SU-DHL-6 (cell line): Measurements from ENCODE around the gene FYCO1.

Experiments used
- H2AFZ ChIP-seq: fragments of 200-600 bp; sonication (generic); 2 replicates; pipeline ENCODE4 v1.6.1; 2014; ENCODE audit warnings: low read depth, mild to moderate bottlenecking, moderate library complexity, mixed read lengths, antibody characterized with exemption, low read length; ENCODE audit not compliant: severe bottlenecking
- H3F3A ChIP-seq: fragments of 200-600 bp; shearing (Covaris generic); 2 replicates; pipeline ENCODE4 v1.6.0; 2016; ENCODE audit warnings: antibody characterized with exemption, mild to moderate bottlenecking; ENCODE audit not compliant: insufficient read depth
- H3K27ac ChIP-seq: fragments of 200-600 bp; sonication (generic); 2 replicates; pipeline ENCODE4 v1.5.1; 2016; ENCODE audit warnings: low read depth, mild to moderate bottlenecking, low read length, moderate library complexity, mixed read lengths
- H3K27me3 ChIP-seq: fragments of 200-600 bp; sonication (generic), shearing (Covaris generic); 2 replicates; pipeline ENCODE4 v1.6.0; 2014; ENCODE audit warnings: mild to moderate bottlenecking, low read length
- H3K36me3 ChIP-seq: fragments of 200-600 bp; sonication (generic); 2 replicates; pipeline ENCODE4 v1.6.1; 2014; ENCODE audit warnings: mild to moderate bottlenecking, low read length, mixed read lengths
- H3K4me2 ChIP-seq: fragments of 300-600, 200-600 bp; shearing (Covaris generic), sonication (generic); 2 replicates; pipeline ENCODE4 v1.6.0; 2014; ENCODE audit warnings: low read length, low read depth, mild to moderate bottlenecking; ENCODE audit not compliant: poor library complexity, severe bottlenecking
- H3K4me3 ChIP-seq: fragments of 200-600 bp; sonication (generic); 2 replicates; pipeline ENCODE4 v1.5.1; 2014; ENCODE audit warnings: antibody characterized with exemption, low read length, mild to moderate bottlenecking, mixed read lengths; ENCODE audit not compliant: insufficient read depth, poor library complexity, severe bottlenecking
- H3K79me2 ChIP-seq: fragments of 200-600 bp; sonication (generic); 2 replicates; pipeline ENCODE4 v1.6.1; 2014; ENCODE audit warnings: mild to moderate bottlenecking, low read length, moderate library complexity; ENCODE audit not compliant: insufficient read depth
- H3K9ac ChIP-seq: fragments of 200-600 bp; sonication (generic); 2 replicates; pipeline ENCODE4 v1.7.0; 2014; ENCODE audit warnings: mild to moderate bottlenecking, low read length
- H3K9me2 ChIP-seq: fragments of 200-600 bp; sonication (generic); replicated peaks from 2 replicates; pipeline ENCODE4 v1.6.1; 2014; ENCODE audit warnings: low read length; ENCODE audit not compliant: insufficient read depth
- H3K9me3 ChIP-seq: fragments of 200-600 bp; sonication (generic); 2 replicates; pipeline ENCODE4 v1.6.1; 2014; ENCODE audit warnings: low read length, mixed read lengths; ENCODE audit not compliant: insufficient read depth
- H4K20me1 ChIP-seq: fragments of 200-600 bp; sonication (generic); 2 replicates; pipeline ENCODE4 v1.6.1; 2014; ENCODE audit warnings: low read depth, mild to moderate bottlenecking, antibody characterized with exemption, low read length, moderate library complexity, mixed read lengths
- CTCF ChIP-seq: fragments of 200-600 bp; sonication (generic); IDR thresholded peaks from one replicate; pipeline ENCODE4 v1.5.1; 2017; ENCODE audit warnings: antibody characterized with exemption, mild to moderate bottlenecking, low read length, moderate library complexity; ENCODE audit not compliant: insufficient read depth, poor library complexity, severe bottlenecking
- EZH2phosphoT487 ChIP-seq: fragments of 200-600 bp; sonication (generic), shearing (Covaris generic); conservative IDR thresholded peaks from 2 replicates; pipeline ENCODE4 v1.6.1; 2018; ENCODE audit warnings: mild to moderate bottlenecking, antibody characterized with exemption, low read length, moderate library complexity, mixed read lengths

The FYCO1 gene

GRCh38 chr3:45922039-45922326, 73.6 kb downstream of the FYCO1 start:
- H3K36me3 ChIP-seq: no peaks in the 10 kb centered on the region
- H3K27me3 ChIP-seq: no peaks in the 10 kb centered on the region
- no peak for TF ChIP-seq EZH2phosphoT487
- H2AFZ ChIP-seq: no peak overlapping the region
- H3K4me3 ChIP-seq: no peak overlapping the region
- no peaks in the 10 kb centered on the region for H3K79me2 ChIP-seq
- no peaks in the 10 kb centered on the region for H4K20me1 ChIP-seq
- no peaks in the 10 kb centered on the region for H3F3A ChIP-seq
- no peak overlapping the region for H3K27ac ChIP-seq
- no peak overlapping the region for H3K9ac ChIP-seq
- no peaks in the 10 kb centered on the region for H3K9me3 ChIP-seq
- no peak overlapping the region for H3K4me2 ChIP-seq
- H3K9me2 ChIP-seq: no peaks in the 10 kb centered on the region

GRCh38 chr3:45921158-45922038, 74.2 kb downstream of the FYCO1 start:
- H3K27me3 ChIP-seq: no peaks in the 10 kb centered on the region
- H3K4me3 ChIP-seq: no peak overlapping the region
- H3F3A ChIP-seq: no peaks in the 10 kb centered on the region
- H4K20me1 ChIP-seq: no peaks in the 10 kb centered on the region
- no peak overlapping the region for H3K4me2 ChIP-seq
- no peak overlapping the region for H3K27ac ChIP-seq
- no peaks in the 10 kb centered on the region for H3K9me2 ChIP-seq
- no peaks in the 10 kb centered on the region for H3K9me3 ChIP-seq
- no peaks in the 10 kb centered on the region for H3K79me2 ChIP-seq
- H2AFZ ChIP-seq: no peak overlapping the region
- TF ChIP-seq EZH2phosphoT487 (no peak), CTCF (no peak)
- H3K9ac ChIP-seq: no peak overlapping the region
- H3K36me3 ChIP-seq: no peaks in the 10 kb centered on the region

DNA sequence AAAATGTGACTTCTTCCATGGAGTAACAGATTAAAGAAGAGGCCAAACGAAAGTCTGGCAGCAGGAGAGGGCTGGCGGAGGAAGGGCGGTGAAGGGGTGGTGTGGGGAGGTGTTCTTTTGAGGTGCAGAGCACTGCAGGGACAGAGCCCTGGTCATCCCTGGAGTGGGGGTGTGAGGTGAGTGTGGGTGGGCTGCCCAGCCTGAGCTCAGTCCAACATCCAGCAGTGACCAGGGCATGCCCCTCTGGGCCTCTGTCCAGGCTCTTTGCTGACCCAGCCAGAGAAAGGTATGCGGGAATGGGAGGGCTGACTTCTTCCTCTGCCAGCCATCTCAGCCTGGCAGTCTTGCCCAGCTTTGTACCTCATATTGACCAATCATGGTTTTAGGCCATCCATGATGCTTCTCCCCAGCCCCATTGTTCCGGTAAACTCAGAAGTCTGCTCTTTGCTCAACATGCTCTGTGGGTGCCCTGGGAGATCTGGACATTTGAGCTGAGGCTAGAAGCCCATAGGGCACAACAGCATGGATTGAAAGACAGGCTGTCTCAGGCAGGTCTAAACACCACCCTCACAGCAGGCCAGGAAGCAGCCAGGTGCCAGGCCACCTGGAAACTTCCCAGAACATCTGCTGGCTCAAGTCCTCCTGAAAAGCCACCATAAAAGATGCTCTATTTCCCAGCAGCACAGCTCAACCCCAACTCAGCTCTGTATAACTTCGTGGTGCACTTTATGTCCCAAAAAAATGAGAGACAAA, 78.3 kb downstream of the FYCO1 start:
- Histone ChIP-seq H3K9me3 (no peaks in the 10 kb centered on the region), H3K4me2 (no peak overlapping the region), H4K20me1 (no peaks in the 10 kb centered on the region), H3K9me2 (no peaks in the 10 kb centered on the region), H3F3A (no peaks in the 10 kb centered on the region), H3K27ac (no peak overlapping the region), H3K4me3 (no peak overlapping the region), H3K9ac (no peak overlapping the region), H3K36me3 (no peaks in the 10 kb centered on the region), H3K27me3 (no peaks in the 10 kb centered on the region), H3K79me2 (no peaks in the 10 kb centered on the region), H2AFZ (no peak overlapping the region)
- TF ChIP-seq EZH2phosphoT487 (no peak), CTCF (no peak)
